AG10803 (cell line): ENCODE measurements around the gene ERBIN.
"Not testable (repeated sequence)": the region's sequence is repeated elsewhere in the genome, so short reads cannot be mapped to it uniquely, and the experiment has no call there.

Source experiments
- DNase-seq: peaks from one replicate; pipeline ENCODE4 v3.0.0; 2010; ENCODE audit warnings: low read depth
- H3K4me3 ChIP-seq: 2 replicates; pipeline ENCODE4 v1.5.1; 2011; ENCODE audit warnings: mild to moderate bottlenecking, low read length, control low read depth
- CTCF ChIP-seq: conservative IDR thresholded peaks from 2 replicates; pipeline ENCODE4 v1.5.1; 2011; ENCODE audit warnings: mild to moderate bottlenecking, low read length, control low read depth, inconsistent platforms

The ERBIN gene

GRCh38 chr5:65946198-65946745, 19.9 kb downstream of the ERBIN start:
- DNase-seq: peak; percentile 48
- H3K4me3 ChIP-seq: no peak overlapping the region
- TF ChIP-seq CTCF: no peak

- no peak overlapping the region for H3K4me3 ChIP-seq
- DNase-seq: no peak
- no peak for TF ChIP-seq CTCF
Observed at GRCh38 chr5:65948115-65948747, 21.9 kb downstream of the ERBIN start.

GRCh38 chr5:65951330-65951729, 25.0 kb downstream of the ERBIN start:
- DNase-seq: no peak
- no peak for TF ChIP-seq CTCF

GRCh38 chr5:65952259-65952658, 25.9 kb downstream of the ERBIN start:
- H3K4me3 ChIP-seq: no peak overlapping the region
- no peak for TF ChIP-seq CTCF
- DNase-seq: no peak

More at GRCh38 chr5:65951330-65951729, 25.0 kb downstream of the ERBIN start:
- H3K4me3 ChIP-seq: no peak overlapping the region

- no peak for DNase-seq
- TF ChIP-seq CTCF: no peak
- H3K4me3 ChIP-seq: no peak overlapping the region
Observed at GRCh38 chr5:65954200-65954599, 27.8 kb downstream of the ERBIN start.

GRCh38 chr5:65955746-65956145, 29.4 kb downstream of the ERBIN start:
- DNase-seq: no peak

GRCh38 chr5:65957703-65958102, 31.3 kb downstream of the ERBIN start:
- DNase-seq, H3K4me3 ChIP-seq: not testable (repeated sequence)

More at GRCh38 chr5:65955746-65956145, 29.4 kb downstream of the ERBIN start:
- no peak overlapping the region for H3K4me3 ChIP-seq
- no peak for TF ChIP-seq CTCF
